Measurements from ENCODE around the gene DEPP1.

The DEPP1 gene

DNA sequence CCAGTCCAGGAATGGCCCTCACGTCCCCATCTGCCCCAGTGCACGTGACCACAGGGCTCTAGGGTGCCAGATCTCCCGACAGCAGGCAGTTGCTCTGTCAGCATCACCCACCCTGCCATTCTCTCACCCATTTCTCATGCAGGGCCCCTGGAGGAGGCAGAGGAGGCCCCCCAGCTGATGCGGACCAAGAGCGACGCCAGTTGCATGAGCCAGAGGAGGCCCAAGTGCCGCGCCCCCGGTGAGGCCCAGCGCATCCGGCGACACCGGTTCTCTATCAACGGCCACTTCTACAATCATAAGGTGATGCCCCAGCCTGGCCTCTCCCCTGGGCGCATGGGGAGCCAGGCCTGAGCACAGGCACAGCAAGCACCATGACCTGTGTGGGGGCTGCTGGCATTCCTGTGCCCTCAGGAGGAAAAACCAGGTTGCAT is 6.1 kb upstream of the DEPP1 start:
- TF ChIP-seq SPI1 (IDR thresholded peaks at IDR 0.05; ENCODE audit: borderline replicate concordance, low read depth) (no peak), POLR2AphosphoS5 (IDR thresholded peaks at IDR 0.05; ENCODE audit: low read depth) (no peak), GABPA (IDR thresholded peaks at IDR 0.05; ENCODE audit: low read depth) (no peak)
- TF ChIP-seq, protein P1, sequence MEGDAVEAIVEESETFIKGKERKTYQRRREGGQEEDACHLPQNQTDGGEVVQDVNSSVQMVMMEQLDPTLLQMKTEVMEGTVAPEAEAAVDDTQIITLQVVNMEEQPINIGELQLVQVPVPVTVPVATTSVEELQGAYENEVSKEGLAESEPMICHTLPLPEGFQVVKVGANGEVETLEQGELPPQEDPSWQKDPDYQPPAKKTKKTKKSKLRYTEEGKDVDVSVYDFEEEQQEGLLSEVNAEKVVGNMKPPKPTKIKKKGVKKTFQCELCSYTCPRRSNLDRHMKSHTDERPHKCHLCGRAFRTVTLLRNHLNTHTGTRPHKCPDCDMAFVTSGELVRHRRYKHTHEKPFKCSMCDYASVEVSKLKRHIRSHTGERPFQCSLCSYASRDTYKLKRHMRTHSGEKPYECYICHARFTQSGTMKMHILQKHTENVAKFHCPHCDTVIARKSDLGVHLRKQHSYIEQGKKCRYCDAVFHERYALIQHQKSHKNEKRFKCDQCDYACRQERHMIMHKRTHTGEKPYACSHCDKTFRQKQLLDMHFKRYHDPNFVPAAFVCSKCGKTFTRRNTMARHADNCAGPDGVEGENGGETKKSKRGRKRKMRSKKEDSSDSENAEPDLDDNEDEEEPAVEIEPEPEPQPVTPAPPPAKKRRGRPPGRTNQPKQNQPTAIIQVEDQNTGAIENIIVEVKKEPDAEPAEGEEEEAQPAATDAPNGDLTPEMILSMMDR (IDR thresholded peaks at IDR 0.05; ENCODE audit: insufficient read depth, low read length), result no peak
- TF ChIP-seq, protein P2, sequence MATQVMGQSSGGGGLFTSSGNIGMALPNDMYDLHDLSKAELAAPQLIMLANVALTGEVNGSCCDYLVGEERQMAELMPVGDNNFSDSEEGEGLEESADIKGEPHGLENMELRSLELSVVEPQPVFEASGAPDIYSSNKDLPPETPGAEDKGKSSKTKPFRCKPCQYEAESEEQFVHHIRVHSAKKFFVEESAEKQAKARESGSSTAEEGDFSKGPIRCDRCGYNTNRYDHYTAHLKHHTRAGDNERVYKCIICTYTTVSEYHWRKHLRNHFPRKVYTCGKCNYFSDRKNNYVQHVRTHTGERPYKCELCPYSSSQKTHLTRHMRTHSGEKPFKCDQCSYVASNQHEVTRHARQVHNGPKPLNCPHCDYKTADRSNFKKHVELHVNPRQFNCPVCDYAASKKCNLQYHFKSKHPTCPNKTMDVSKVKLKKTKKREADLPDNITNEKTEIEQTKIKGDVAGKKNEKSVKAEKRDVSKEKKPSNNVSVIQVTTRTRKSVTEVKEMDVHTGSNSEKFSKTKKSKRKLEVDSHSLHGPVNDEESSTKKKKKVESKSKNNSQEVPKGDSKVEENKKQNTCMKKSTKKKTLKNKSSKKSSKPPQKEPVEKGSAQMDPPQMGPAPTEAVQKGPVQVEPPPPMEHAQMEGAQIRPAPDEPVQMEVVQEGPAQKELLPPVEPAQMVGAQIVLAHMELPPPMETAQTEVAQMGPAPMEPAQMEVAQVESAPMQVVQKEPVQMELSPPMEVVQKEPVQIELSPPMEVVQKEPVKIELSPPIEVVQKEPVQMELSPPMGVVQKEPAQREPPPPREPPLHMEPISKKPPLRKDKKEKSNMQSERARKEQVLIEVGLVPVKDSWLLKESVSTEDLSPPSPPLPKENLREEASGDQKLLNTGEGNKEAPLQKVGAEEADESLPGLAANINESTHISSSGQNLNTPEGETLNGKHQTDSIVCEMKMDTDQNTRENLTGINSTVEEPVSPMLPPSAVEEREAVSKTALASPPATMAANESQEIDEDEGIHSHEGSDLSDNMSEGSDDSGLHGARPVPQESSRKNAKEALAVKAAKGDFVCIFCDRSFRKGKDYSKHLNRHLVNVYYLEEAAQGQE (IDR thresholded peaks at IDR 0.05; ENCODE audit: insufficient replicate concordance, low read depth), result no peak
- Histone ChIP-seq H3K4me3 (replicated peaks; ENCODE audit: insufficient read depth, low read length) (no peak overlapping the region), H3K27me3 (ENCODE audit: insufficient read depth, poor library complexity, severe bottlenecking) (no peaks in the 10 kb centered on the region), H3K27ac (replicated peaks) (no peak overlapping the region)
- no peak for DNase-seq (ENCODE audit: low read depth in 1 of 2, low spot score in 1 of 2)

DNA sequence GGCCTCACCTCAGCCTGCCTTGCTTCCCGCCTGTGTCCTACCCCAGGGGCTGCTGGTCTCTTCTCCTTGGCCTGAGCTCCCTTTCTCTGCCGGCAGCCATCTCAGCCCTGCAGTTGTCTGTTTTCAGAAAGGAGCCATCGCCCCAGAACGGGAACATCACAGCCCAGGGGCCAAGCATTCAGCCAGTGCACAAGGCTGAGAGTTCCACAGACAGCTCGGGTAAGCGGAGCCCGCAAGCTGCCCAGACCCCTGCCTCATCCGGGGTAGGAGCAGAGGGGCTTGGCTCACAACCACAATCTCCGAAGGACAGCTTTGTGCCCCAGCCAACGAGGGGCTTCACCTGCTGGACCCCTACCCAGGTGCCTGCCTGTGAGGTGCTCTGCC is 5.3 kb upstream of the DEPP1 start:
- no peaks in the 10 kb centered on the region for H3K27me3 ChIP-seq (ENCODE audit: insufficient read depth, poor library complexity, severe bottlenecking)
- H3K4me3 ChIP-seq (replicated peaks; ENCODE audit: insufficient read depth, low read length), result no peak overlapping the region
- no peak overlapping the region for H3K27ac ChIP-seq (replicated peaks)
- TF ChIP-seq POLR2AphosphoS5 (IDR thresholded peaks at IDR 0.05; ENCODE audit: low read depth), result no peak
- no peak for TF ChIP-seq SPI1 (IDR thresholded peaks at IDR 0.05; ENCODE audit: borderline replicate concordance, low read depth)
- TF ChIP-seq, protein P1 (IDR thresholded peaks at IDR 0.05; ENCODE audit: insufficient read depth, low read length), result no peak
- no peak for TF ChIP-seq GABPA (IDR thresholded peaks at IDR 0.05; ENCODE audit: low read depth)
- TF ChIP-seq, protein P2 (IDR thresholded peaks at IDR 0.05; ENCODE audit: insufficient replicate concordance, low read depth), result no peak
- DNase-seq (ENCODE audit: low read depth in 1 of 2, low spot score in 1 of 2), result no peak

DNA sequence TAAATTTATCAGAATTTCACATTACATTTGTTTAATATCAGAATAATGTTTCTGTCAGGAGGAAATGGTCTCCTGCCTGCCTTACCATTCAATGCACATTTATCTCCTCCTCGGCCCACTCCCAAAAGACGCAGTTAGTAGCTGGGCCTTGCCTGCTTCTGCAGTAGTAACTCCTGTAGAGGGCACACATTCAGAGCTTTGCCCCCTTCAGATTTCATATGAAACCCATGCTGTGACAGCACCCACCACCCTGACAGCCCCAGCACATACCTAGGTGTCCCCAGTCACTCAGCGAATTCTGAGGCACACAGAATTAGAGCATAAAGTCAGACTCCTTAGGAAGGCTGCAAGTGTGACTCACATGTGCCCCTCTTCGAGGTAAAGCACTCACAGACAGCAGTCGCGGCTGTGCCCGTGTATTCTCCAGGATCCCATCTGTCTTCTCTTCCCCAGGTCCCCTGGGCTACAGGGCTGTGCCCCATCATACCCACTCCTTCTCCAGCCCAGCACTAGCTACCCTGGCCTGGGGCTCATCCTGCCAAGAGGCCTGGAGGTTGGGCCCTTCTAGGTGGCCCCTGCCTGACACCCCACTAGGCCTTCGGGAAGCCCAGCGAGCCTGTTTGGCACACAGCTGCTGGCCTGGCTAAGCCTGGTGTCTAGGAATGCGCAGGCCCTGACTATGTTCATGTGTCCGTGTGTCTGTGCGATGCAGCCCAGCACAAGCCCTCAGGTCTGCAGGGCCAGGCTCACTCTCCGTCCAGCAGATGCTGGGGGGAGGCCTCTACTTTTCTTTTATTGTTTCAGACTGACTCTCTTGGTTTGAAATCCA is 4.7 kb upstream of the DEPP1 start:
- H3K27ac ChIP-seq (replicated peaks), result no peak overlapping the region
- no peaks in the 10 kb centered on the region for H3K27me3 ChIP-seq (ENCODE audit: insufficient read depth, poor library complexity, severe bottlenecking)
- TF ChIP-seq SPI1 (IDR thresholded peaks at IDR 0.05; ENCODE audit: borderline replicate concordance, low read depth) (no peak), GABPA (IDR thresholded peaks at IDR 0.05; ENCODE audit: low read depth) (no peak), POLR2AphosphoS5 (IDR thresholded peaks at IDR 0.05; ENCODE audit: low read depth) (no peak)
- TF ChIP-seq, protein P2 (IDR thresholded peaks at IDR 0.05; ENCODE audit: insufficient replicate concordance, low read depth), result no peak
- TF ChIP-seq, protein P1 (IDR thresholded peaks at IDR 0.05; ENCODE audit: insufficient read depth, low read length), result no peak
- DNase-seq (ENCODE audit: low read depth in 1 of 2, low spot score in 1 of 2), result no peak
- H3K4me3 ChIP-seq (replicated peaks; ENCODE audit: insufficient read depth, low read length), result no peak overlapping the region

Data from HL-60 (cell line).